HepG2 (cell line): Measurements from ENCODE around the gene C6orf136. TPM values are rescaled to one million over a fixed set of nuclear protein-coding genes. Genes with fewer than 3 reads are reported as not detected.

Experiments used
- AHR ChIP-seq: IDR thresholded peaks from 2 replicates; pipeline ENCODE4 v1.6.1; 2018; ENCODE audit warnings: missing genetic modification reagents, missing compliant biosample characterization
- ARHGAP35 ChIP-seq: sonication (generic); formaldehyde crosslinking; IDR thresholded peaks from 2 replicates; pipeline ENCODE4 v1.9.0; 2022; ENCODE audit warnings: mild to moderate bottlenecking, inconsistent platforms, moderate library complexity, missing genetic modification reagents, borderline replicate concordance
- CAMTA2 ChIP-seq: sonication (generic); formaldehyde crosslinking; IDR thresholded peaks from 2 replicates; pipeline ENCODE4 v1.4.0; 2020; ENCODE audit warnings: mild to moderate bottlenecking, missing genetic modification reagents, borderline replicate concordance
- CCAR2 ChIP-seq: fragments of 200-400 bp; formaldehyde crosslinking; optimal IDR thresholded peaks from 2 replicates; pipeline ENCODE3; 2018; ENCODE audit warnings: low read depth, mild to moderate bottlenecking, low read length, moderate library complexity
- NR2F6 ChIP-seq, 2 experiments: IDR thresholded peaks; 2 replicates each; pipeline ENCODE4 v1.6.1; 2016; ENCODE audit warnings: antibody characterized with exemption in 1 of 2, mild to moderate bottlenecking in 1 of 2
- PHF8 ChIP-seq: sonication (generic); formaldehyde crosslinking; IDR thresholded peaks from 2 replicates; pipeline ENCODE4 v1.5.0; 2020; ENCODE audit warnings: missing genetic modification reagents
- PRDM10 ChIP-seq: sonication (generic); formaldehyde crosslinking; IDR thresholded peaks from 2 replicates; pipeline ENCODE4 v1.4.0; 2020; ENCODE audit warnings: low read depth, missing genetic modification reagents
- RNF219 ChIP-seq: sonication (generic); formaldehyde crosslinking; IDR thresholded peaks from 2 replicates; pipeline ENCODE4 v1.5.0; 2020; ENCODE audit warnings: mild to moderate bottlenecking, missing genetic modification reagents
- RXRB ChIP-seq: IDR thresholded peaks from 2 replicates; pipeline ENCODE4 v1.6.1; 2016; ENCODE audit warnings: borderline replicate concordance, missing genetic modification reagents, missing compliant biosample characterization
- SNAPC4 ChIP-seq: sonication (generic); formaldehyde crosslinking; IDR thresholded peaks from 2 replicates; pipeline ENCODE4 v1.4.0; 2020; ENCODE audit warnings: mild to moderate bottlenecking, missing genetic modification reagents
- ZBTB43 ChIP-seq: sonication (generic); formaldehyde crosslinking; conservative IDR thresholded peaks from 2 replicates; pipeline ENCODE4 v1.4.0; 2020; ENCODE audit warnings: missing genetic modification reagents
- ZNF331 ChIP-seq: sonication (generic); formaldehyde crosslinking; IDR thresholded peaks from 2 replicates; pipeline ENCODE4 v1.4.0; 2020; ENCODE audit warnings: missing genetic modification reagents
- ZNF335 ChIP-seq: sonication (generic); formaldehyde crosslinking; IDR thresholded peaks from 2 replicates; pipeline ENCODE4 v1.4.0; 2020; ENCODE audit warnings: missing genetic modification reagents
- ZNF431 ChIP-seq: sonication (generic); formaldehyde crosslinking; IDR thresholded peaks from 2 replicates; pipeline ENCODE4 v1.9.0; 2022; ENCODE audit warnings: missing genetic modification reagents, low read depth, mild to moderate bottlenecking, borderline replicate concordance
- ZNF678 ChIP-seq: sonication (generic); formaldehyde crosslinking; IDR thresholded peaks from 2 replicates; pipeline ENCODE4 v1.4.0; 2020; ENCODE audit warnings: mild to moderate bottlenecking, missing genetic modification reagents
- ZNF772 ChIP-seq: sonication (generic); formaldehyde crosslinking; IDR thresholded peaks from 2 replicates; pipeline ENCODE4 v1.5.0; 2020; ENCODE audit warnings: mild to moderate bottlenecking, missing genetic modification reagents
- ZNF775 ChIP-seq: sonication (generic); formaldehyde crosslinking; IDR thresholded peaks from 2 replicates; pipeline ENCODE4 v1.4.0; 2020; ENCODE audit warnings: missing genetic modification reagents, mild to moderate bottlenecking, moderate library complexity, borderline replicate concordance
- polyA plus RNA-seq, 8 experiments: library from polyadenylated mRNA; depleted of rRNA in 3 of 8; stranded (reverse) in 7 of 8; unstranded in 1 of 8; fragments of >200 nt; fragmentation: Illumina TruSeq in 4 of 8; extraction: Trizol in 4 of 8; gene quantifications; 2 replicates each; pipeline versions ENCODE4 v1.2.1 to v1.2.3, GENCODE V29; 2011 to 2016; ENCODE audit warnings: low read depth in 4 of 8, missing spikeins in 1 of 8, mixed read lengths in 1 of 8; ENCODE audit not compliant: insufficient read depth in 1 of 8
- total RNA-seq, 5 experiments: library from RNA; depleted of rRNA; stranded (reverse); fragments of >200 nt; fragmentation: Illumina TruSeq; extraction: Trizol; gene quantifications; 2 replicates each; pipeline ENCODE4 v1.2.3, GENCODE V29; 2016; ENCODE audit warnings: low read depth in 1 of 5

C6orf136 gene
- total and polyA plus RNA-seq, 2 of the 13 experiments (the other 11 are each of a cell fraction or from before 2014, with no cell fraction given), result 12.0 to 26.2 TPM

- TF ChIP-seq SNAPC4 (CRISPR knock-in tag), result 0 out of 2 replicates have a peak, but pooled peaks have one; percentile 44
- no peak for TF ChIP-seq CCAR2
- TF ChIP-seq RNF219 (CRISPR knock-in tag), result no peak; the same call in 1 of the 2 replicates
- peak; percentile 33; the same call in 1 of the 2 replicates for TF ChIP-seq ZNF335
- TF ChIP-seq RXRB (CRISPR knock-in tag), result no peak
- no peak for TF ChIP-seq NR2F6 (IDR thresholded peaks at IDR 0.05)
- TF ChIP-seq NR2F6 (CRISPR knock-in tag; IDR thresholded peaks at IDR 0.05), result peak; percentile 24; the same call in 1 of the 2 replicates
- TF ChIP-seq PRDM10 (CRISPR knock-in tag), result peak; percentile 83; the same call in 1 of the 2 replicates
- TF ChIP-seq ZNF331, result peak; percentile 18; the same call in 1 of the 2 replicates
- no peak for TF ChIP-seq ARHGAP35 (CRISPR knock-in tag)
- TF ChIP-seq PHF8 (CRISPR knock-in tag), result peak; percentile 33; the same call in 1 of the 2 replicates
- no peak for TF ChIP-seq ZNF775 (CRISPR knock-in tag)
- peak; percentile 23; the same call in 1 of the 2 replicates for TF ChIP-seq ZBTB43
- 0 out of 2 replicates have a peak, but pooled peaks have one; percentile 13 for TF ChIP-seq AHR
- TF ChIP-seq ZNF431 (CRISPR knock-in tag), result peak; percentile 21; the same call in 1 of the 2 replicates
- TF ChIP-seq ZNF678 (CRISPR knock-in tag), result no peak
- TF ChIP-seq ZNF772 (CRISPR knock-in tag), result 0 out of 2 replicates have a peak, but pooled peaks have one; percentile 72
- no peak for TF ChIP-seq CAMTA2 (CRISPR knock-in tag)
Observed at GRCh38 chr6:30614843-30615218, 32.1 kb upstream of the C6orf136 start (continued).
